K562 (cell line): ENCODE results near the gene ZNF219. TPM values are rescaled to one million over a fixed set of nuclear protein-coding genes. Genes with fewer than 3 reads are reported as not detected.

Experiments used
- ATAC-seq: fragments of 200-7000 bp; cut with Tn5 transposase; 3 replicates; pipeline ENCODE4 v1.9.1; 2020; ENCODE audit warnings: moderate library complexity
- BruUV-seq: library from RNA; stranded (reverse); fragments of 400-500 nt; replicated peaks from 2 replicates; lab custom pipeline; 2021; lab: Mats Ljungman, UMichigan
- CTCF ChIA-PET: fragments of 300-600 bp; formaldehyde crosslinking; extraction: SDS; loops from one replicate; lab custom pipeline; 2021; ENCODE audit warnings: low intra/inter-chr PET ratio; lab: Yijun Ruan, JAX
- POLR2A ChIA-PET: fragments of 300-600, 350-650 bp; sonication (Branson Sonifier 250); formaldehyde crosslinking; extraction: SDS; loops from one replicate; lab custom pipeline; 2021; ENCODE audit warnings: antibody characterized with exemption, inconsistent platforms; lab: Yijun Ruan, JAX
- DNase-seq, 4 experiments: peaks; one replicate each; pipeline versions ENCODE4 v3.0.0 to v3.0.0-alpha.2; 2011 to 2018; ENCODE audit warnings: low spot score in 3 of 4, mixed read lengths in 3 of 4; ENCODE audit errors: extremely low read depth in 1 of 4
- FAIRE-seq: peaks from 2 replicates; lab custom pipeline; 2011; peaks lifted over from hg19 to GRCh38; lab: Jason Lieb, UNC
- H2AFZ ChIP-seq: 2 replicates; pipeline ENCODE4 v1.6.0; 2011; ENCODE audit warnings: low read depth, low read length, control low read depth, inconsistent platforms
- H3K27ac ChIP-seq: fragments of 200-600 bp; 3 replicates; pipeline ENCODE4 v1.8.0; 2011; ENCODE audit warnings: low read depth, mild to moderate bottlenecking, control low read depth, inconsistent platforms, low read length, moderate library complexity, mixed read lengths; ENCODE audit errors: extremely low read depth
- H3K27me3 ChIP-seq, 2 experiments: fragments of 300-600 bp in 1 of 2; 2 replicates in 1 of 2; 3 replicates in 1 of 2; pipeline versions ENCODE4 v1.6.0 to v1.8.0; 2011; ENCODE audit warnings: inconsistent platforms in 2 of 2, low read length in 2 of 2, mild to moderate bottlenecking in 1 of 2, mixed read lengths in 1 of 2, moderate library complexity in 1 of 2; ENCODE audit not compliant: control insufficient read depth in 2 of 2, insufficient read depth in 2 of 2
- H3K36me3 ChIP-seq: fragments of 300-600 bp; 3 replicates; pipeline ENCODE4 v1.8.0; 2011; ENCODE audit warnings: mild to moderate bottlenecking, low read length, inconsistent platforms; ENCODE audit not compliant: control insufficient read depth, insufficient read depth
- H3K4me1 ChIP-seq, 2 experiments: fragments of 200-600 bp in 1 of 2; replicated peaks in 1 of 2; 2 replicates in 1 of 2; 3 replicates in 1 of 2; pipeline versions ENCODE4 v1.5.1 to v1.8.0; 2011; ENCODE audit warnings: inconsistent platforms in 2 of 2, low read length in 2 of 2, mild to moderate bottlenecking in 1 of 2, mixed read lengths in 1 of 2, moderate library complexity in 1 of 2; ENCODE audit not compliant: control insufficient read depth in 2 of 2, insufficient read depth in 2 of 2
- H3K4me2 ChIP-seq: 2 replicates; pipeline ENCODE4 v1.6.1; 2011; ENCODE audit warnings: low read length, control low read depth, inconsistent platforms, mixed read lengths; ENCODE audit not compliant: insufficient read depth
- H3K4me3 ChIP-seq: fragments of 200-600 bp; sonication (generic), shearing (Covaris generic); 2 replicates; pipeline ENCODE4 v1.5.1; 2016; ENCODE audit warnings: control low read depth, inconsistent platforms
- H3K79me2 ChIP-seq: fragments of 200-600 bp; 3 replicates; pipeline ENCODE4 v1.8.0; 2011; ENCODE audit warnings: low read length, inconsistent platforms; ENCODE audit not compliant: control insufficient read depth, insufficient read depth
- H3K9ac ChIP-seq, 2 experiments: 2 replicates each; pipeline versions ENCODE4 v1.6.0 to v1.6.1; 2011; ENCODE audit warnings: low read depth in 2 of 2, low read length in 2 of 2, control low read depth in 1 of 2, inconsistent platforms in 1 of 2, mild to moderate bottlenecking in 1 of 2, mixed read lengths in 1 of 2; ENCODE audit not compliant: insufficient read depth in 1 of 2
- H3K9me1 ChIP-seq: one replicate; pipeline ENCODE4 v1.6.0; 2011; ENCODE audit warnings: inconsistent platforms, mild to moderate bottlenecking, low read length, moderate library complexity; ENCODE audit not compliant: control insufficient read depth, insufficient read depth
- H3K9me3 ChIP-seq: replicated peaks from 2 replicates; pipeline ENCODE4 v1.5.1; 2011; ENCODE audit warnings: low read depth, low read length, inconsistent platforms; ENCODE audit not compliant: control insufficient read depth, insufficient read depth
- H4K20me1 ChIP-seq: replicated peaks from 2 replicates; pipeline ENCODE4 v1.6.1; 2011; ENCODE audit warnings: low read length, inconsistent platforms, mixed read lengths; ENCODE audit not compliant: control insufficient read depth, insufficient read depth
- CBX2 ChIP-seq: fragments of 200-600 bp; sonication (generic); IDR thresholded peaks from one replicate; pipeline ENCODE4 v1.6.1; 2012; ENCODE audit warnings: mild to moderate bottlenecking, low read length, inconsistent platforms; ENCODE audit not compliant: insufficient read depth, poor library complexity, severe bottlenecking
- CC2D1A ChIP-seq: fragments of 450-650 bp; IDR thresholded peaks from 2 replicates; pipeline ENCODE4 v1.6.1; 2017; ENCODE audit warnings: mild to moderate bottlenecking
- ETV6 ChIP-seq, 3 experiments: fragments of 150-350 bp in 1 of 3; sonication (generic) in 1 of 3; formaldehyde crosslinking in 1 of 3; IDR thresholded peaks; 2 replicates each; pipeline versions ENCODE4 v1.6.1 to v1.8.0; 2014 to 2022; ENCODE audit warnings: borderline replicate concordance in 2 of 3, low read depth in 2 of 3, antibody characterized with exemption in 1 of 3, low read length in 1 of 3, mild to moderate bottlenecking in 1 of 3, missing genetic modification reagents in 1 of 3
- HSF4 ChIP-seq: fragments of 250-450 bp; sonication (Bioruptor Pico); IDR thresholded peaks from 2 replicates; pipeline ENCODE4 v2.1.2; 2022; ENCODE audit warnings: mild to moderate bottlenecking, moderate library complexity, borderline replicate concordance
- KLF10 ChIP-seq: fragments of 250-450 bp; sonication (Bioruptor Pico); IDR thresholded peaks from 2 replicates; pipeline ENCODE4 v1.6.1; 2021; ENCODE audit warnings: matching md5 sums
- MAFG ChIP-seq: fragments of 450-650 bp; conservative IDR thresholded peaks from 2 replicates; pipeline ENCODE4 v1.6.1; 2016; ENCODE audit warnings: missing genetic modification characterization, missing compliant biosample characterization
- NFE2L1 ChIP-seq: fragments of 450-650 bp; IDR thresholded peaks from 2 replicates; pipeline ENCODE4 v1.6.1; 2016; ENCODE audit warnings: missing genetic modification characterization, low read depth, mild to moderate bottlenecking, missing compliant biosample characterization, moderate library complexity, borderline replicate concordance
- NR1H2 ChIP-seq: sonication (generic); formaldehyde crosslinking; IDR thresholded peaks from 2 replicates; pipeline ENCODE4 v1.4.0; 2020; ENCODE audit warnings: mild to moderate bottlenecking, missing genetic modification reagents
- PTBP1 ChIP-seq: fragments of 200-400 bp; formaldehyde crosslinking; IDR thresholded peaks from 2 replicates; pipeline ENCODE4 v1.6.1; 2017; ENCODE audit warnings: low read depth, low read length
- RFX7 ChIP-seq: fragments of 250-450 bp; sonication (Bioruptor Pico); IDR thresholded peaks from 2 replicates; pipeline ENCODE4 v1.5.1; 2021; ENCODE audit warnings: mild to moderate bottlenecking
- SIN3B ChIP-seq: fragments of 450-650 bp; IDR thresholded peaks from 2 replicates; pipeline ENCODE4 v1.6.1; 2017; ENCODE audit warnings: low read depth, mild to moderate bottlenecking, moderate library complexity
- XRCC3 ChIP-seq: fragments of 450-650 bp; IDR thresholded peaks from 2 replicates; pipeline ENCODE4 v1.6.1; 2017; ENCODE audit warnings: mild to moderate bottlenecking, moderate library complexity
- ZNF124 ChIP-seq: sonication (generic); formaldehyde crosslinking; IDR thresholded peaks from 2 replicates; pipeline ENCODE4 v1.8.1; 2022; ENCODE audit warnings: missing genetic modification reagents
- ZNF175 ChIP-seq: fragments of 200-800 bp; sonication (Bioruptor generic); IDR thresholded peaks from 2 replicates; pipeline ENCODE4 v1.6.1; 2016; ENCODE audit warnings: low read depth, mild to moderate bottlenecking, missing genetic modification characterization, missing compliant biosample characterization
- ZNF785 ChIP-seq: fragments of 250-450 bp; sonication (Bioruptor Pico); IDR thresholded peaks from 2 replicates; pipeline ENCODE4 v1.4.0; 2020; ENCODE audit warnings: mild to moderate bottlenecking
- WGBS: fragments of 100-300 bp; shearing (Covaris generic); methylation state at CpG from one replicate; pipeline ENCODE4 v1.1.6; 2016; ENCODE audit warnings: low coverage, mixed read lengths; ENCODE audit not compliant: insufficient coverage; ENCODE audit errors: missing lambda C conversion rate; 5-methylcytosine and 5-hydroxymethylcytosine counted together
- in situ Hi-C: fragments of 300-500 bp; cut with MboI; formaldehyde crosslinking; loops from 4 replicates; pipeline ENCODE4 v1.15.0; 2018; ENCODE audit warnings: inconsistent platforms, mixed read lengths
- intact Hi-C: fragments of 100-400 bp; cut with micrococcal nuclease; formaldehyde crosslinking; loops from 2 replicates; pipeline ENCODE4 v1.14.2; 2022
- polyA plus RNA-seq, 8 experiments: library from polyadenylated mRNA; depleted of rRNA in 4 of 8; stranded (reverse) in 5 of 8; unstranded in 3 of 8; fragments of >200 nt; fragmentation: Nextera tagmentation in 2 of 8; fragmentation: Illumina TruSeq in 1 of 8; extraction: Ambion mirVana in 2 of 8; extraction: Trizol in 1 of 8; gene quantifications; 2 replicates each; pipeline versions ENCODE4 v1.2.1 to v1.2.3, GENCODE V29; 2011 to 2014; ENCODE audit warnings: inconsistent platforms in 1 of 8, missing spikeins in 1 of 8
- total RNA-seq, 7 experiments: library from RNA; depleted of rRNA in 6 of 7; stranded (reverse); fragments of >200 nt in 6 of 7; fragmentation: Illumina TruSeq in 2 of 7; extraction: Trizol in 2 of 7; gene quantifications; 2 replicates each; pipeline versions ENCODE4 v1.2.1 to v1.2.3, GENCODE V29; 2011 to 2021; ENCODE audit warnings: low replicate concordance in 1 of 7
- TF ChIP-seq, protein P1 (sequence below): fragments of 250-450 bp; sonication (Bioruptor Pico); IDR thresholded peaks from 2 replicates; pipeline ENCODE4 v1.5.0; 2021; ENCODE audit warnings: mild to moderate bottlenecking, moderate library complexity
- TF ChIP-seq, protein P2 (sequence below): fragments of 450-650 bp; conservative IDR thresholded peaks from 2 replicates; pipeline ENCODE4 v1.6.1; 2016; ENCODE audit warnings: missing genetic modification characterization, low read depth, mild to moderate bottlenecking, control low read depth, missing compliant biosample characterization

ZNF219 gene
- total and polyA plus RNA-seq, 9 of the 15 experiments (the other 6 are each of a cell fraction or from before 2014, with no cell fraction given): 0.29 to 10.6 (median 2.8) TPM

DNA sequence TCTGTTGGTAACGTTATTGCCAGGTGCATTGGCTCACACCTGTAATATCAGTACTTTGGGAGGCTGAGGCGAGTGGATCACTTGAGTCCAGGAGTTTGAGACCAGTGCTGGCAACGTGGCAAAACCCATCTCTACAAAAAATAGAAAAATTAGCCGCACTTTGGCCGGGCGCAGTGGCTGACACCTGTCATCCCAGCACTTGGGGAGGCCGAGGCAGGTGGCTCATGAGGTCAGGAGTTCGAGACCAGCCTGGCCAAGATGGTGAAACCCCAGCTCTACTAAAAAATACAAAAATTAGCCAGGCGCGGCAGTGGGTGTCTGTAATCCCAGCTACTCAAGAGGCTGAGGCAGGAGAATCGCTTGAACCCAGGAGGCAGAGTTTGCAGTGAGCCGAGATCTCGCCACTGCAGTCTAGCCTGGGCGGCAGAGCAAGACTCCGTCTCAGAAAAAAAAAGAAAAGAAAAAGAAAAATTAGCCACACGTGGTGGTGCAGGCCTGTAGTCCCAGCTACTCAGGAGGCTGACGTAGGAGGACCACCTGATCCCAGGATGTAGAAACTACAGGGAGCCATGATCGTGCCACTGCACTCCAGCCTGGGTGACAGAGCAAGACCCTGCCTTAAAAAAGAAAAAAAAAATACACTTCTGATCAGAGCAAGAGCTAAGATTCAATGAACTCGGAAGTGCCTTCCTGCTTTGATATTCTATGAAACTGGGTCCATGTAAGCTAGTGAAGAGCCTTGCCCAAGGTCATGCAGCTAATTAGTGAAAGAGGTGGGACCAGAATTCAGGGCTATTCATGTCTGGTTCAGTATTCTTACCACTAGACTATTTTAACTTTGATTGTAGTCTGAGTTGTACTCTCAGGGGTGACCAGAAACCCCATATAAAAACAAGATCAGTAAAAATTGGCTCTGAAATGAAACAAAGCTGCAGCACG lies 45.0 kb downstream of the ZNF219 start:
- no peaks in the 10 kb centered on the region for H4K20me1 ChIP-seq
- H3K4me1 ChIP-seq: peaks cover 0 to 1% of the 10 kb centered on the region in 2 experiments; a peak in 1 of 5 replicates
- no peak overlapping the region for H3K4me3 ChIP-seq
- ChIA-PET CTCF (no interaction called here), POLR2A (no interaction called here)
- H3K9me3 ChIP-seq: no peaks in the 10 kb centered on the region
- H2AFZ ChIP-seq: 0 out of 2 replicates have a peak overlapping the region, but pooled peaks have one; percentile 8
- BruUV-seq: no TSS peak
- in situ Hi-C loops (no loop called here), intact Hi-C loops (no loop called here)
- no peak overlapping the region for H3K27ac ChIP-seq
- H3K27me3 ChIP-seq: no peaks in the 10 kb centered on the region
- H3K79me2 ChIP-seq: no peaks in the 10 kb centered on the region
- DNase-seq: no peak
- no peaks in the 10 kb centered on the region for H3K9me1 ChIP-seq
- H3K4me2 ChIP-seq: no peak overlapping the region
- no peak for ATAC-seq
- H3K9ac ChIP-seq: no peak overlapping the region
- no peaks in the 10 kb centered on the region for H3K36me3 ChIP-seq
- FAIRE-seq: no peak
- 56% methylated on average over 16 of the region's 20 CpGs for WGBS
- TF ChIP-seq NFE2L1 (tag) (no peak), NR1H2 (CRISPR knock-in tag) (no peak), HSF4 (CRISPR knock-in tag) (no peak), RFX7 (CRISPR knock-in tag) (no peak), KLF10 (no peak), CC2D1A (no peak), ZNF785 (CRISPR knock-in tag) (no peak), ETV6 (IDR thresholded peaks at IDR 0.05; ENCODE audit: borderline replicate concordance in 1 of 2, low read depth in 2 of 2, low read length in 1 of 2) (no peak), ETV6 (CRISPR knock-in tag; IDR thresholded peaks at IDR 0.05; ENCODE audit: borderline replicate concordance) (no peak), CBX2 (no peak), SIN3B (no peak), XRCC3 (no peak), PTBP1 (no peak), ZNF124 (CRISPR knock-in tag) (no peak), ZNF175 (CRISPR knock-in tag) (no peak), MAFG (tag) (no peak)
- TF ChIP-seq, protein P1, sequence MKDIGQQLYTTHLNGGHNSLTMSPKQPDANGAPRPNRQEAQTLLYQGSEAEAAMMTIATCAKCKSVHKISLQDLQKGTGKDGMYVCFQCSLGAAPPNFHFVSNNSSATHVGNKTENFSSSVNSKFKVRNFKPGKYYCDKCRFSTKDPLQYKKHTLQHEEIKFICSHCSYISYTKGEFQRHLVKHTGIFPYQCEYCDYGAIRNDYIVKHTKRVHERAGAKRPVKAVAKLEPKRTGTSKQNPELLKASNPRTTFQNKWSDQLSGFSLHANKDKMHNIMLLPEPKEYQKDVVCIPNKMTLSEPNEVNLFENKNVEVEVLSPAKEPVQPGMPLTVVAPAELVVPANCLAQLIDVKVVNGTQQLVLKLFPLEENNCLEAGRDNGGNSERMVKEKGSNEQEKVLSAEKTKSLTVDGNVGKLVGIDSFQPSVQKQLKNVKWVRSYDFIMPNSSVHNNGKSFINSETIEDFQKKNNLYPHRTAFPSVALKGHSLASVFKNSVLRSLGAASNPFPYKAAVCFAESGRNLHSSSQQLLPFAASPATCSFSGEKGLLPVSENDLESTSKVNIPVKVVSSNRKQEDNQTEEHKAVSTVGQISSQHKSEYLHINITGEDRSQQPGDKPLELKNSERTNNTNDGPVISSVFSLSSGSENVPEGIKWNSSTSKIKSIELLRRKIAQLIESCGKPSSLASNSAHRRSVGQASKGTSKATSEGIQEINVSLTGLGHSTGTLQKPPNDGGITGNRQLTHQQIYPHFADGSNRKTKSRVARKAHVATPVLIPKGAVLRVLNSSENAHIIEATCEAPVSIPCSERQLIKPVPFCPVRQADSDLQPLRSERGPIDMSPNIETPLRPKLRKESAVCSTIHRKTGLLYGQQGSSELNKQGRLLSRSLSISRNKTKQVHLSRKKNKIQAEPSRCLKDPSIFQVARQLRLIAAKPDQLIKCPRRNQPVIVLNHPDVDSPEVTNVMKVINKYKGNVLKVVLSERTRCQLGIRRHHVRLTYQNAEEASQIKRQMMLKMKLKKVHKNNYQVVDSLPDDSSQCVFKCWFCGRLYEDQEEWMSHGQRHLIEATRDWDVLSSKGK (CRISPR knock-in tag): no peak
- TF ChIP-seq, protein P2, sequence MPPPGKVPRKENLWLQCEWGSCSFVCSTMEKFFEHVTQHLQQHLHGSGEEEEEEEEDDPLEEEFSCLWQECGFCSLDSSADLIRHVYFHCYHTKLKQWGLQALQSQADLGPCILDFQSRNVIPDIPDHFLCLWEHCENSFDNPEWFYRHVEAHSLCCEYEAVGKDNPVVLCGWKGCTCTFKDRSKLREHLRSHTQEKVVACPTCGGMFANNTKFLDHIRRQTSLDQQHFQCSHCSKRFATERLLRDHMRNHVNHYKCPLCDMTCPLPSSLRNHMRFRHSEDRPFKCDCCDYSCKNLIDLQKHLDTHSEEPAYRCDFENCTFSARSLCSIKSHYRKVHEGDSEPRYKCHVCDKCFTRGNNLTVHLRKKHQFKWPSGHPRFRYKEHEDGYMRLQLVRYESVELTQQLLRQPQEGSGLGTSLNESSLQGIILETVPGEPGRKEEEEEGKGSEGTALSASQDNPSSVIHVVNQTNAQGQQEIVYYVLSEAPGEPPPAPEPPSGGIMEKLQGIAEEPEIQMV (tag): no peak
